NCI-H526 (cell line): ENCODE measurements around the gene CCDC170.

Experiments
- DNase-seq, 2 experiments: peaks; one replicate each; lab custom pipeline; 2025; lab: John Stamatoyannopoulos, UW

CCDC170 gene

GRCh38 chr6:151617539-151617938 is 123.7 kb downstream of the CCDC170 start:
- no peak for DNase-seq

GRCh38 chr6:151618717-151619116 is 124.9 kb downstream of the CCDC170 start:
- DNase-seq, result no peak

- DNase-seq, result peak in 1 of 2 experiments; percentile 39
Measured at GRCh38 chr6:151620179-151620578, 126.4 kb downstream of the CCDC170 start.

GRCh38 chr6:151624071-151624470 is 130.3 kb downstream of the CCDC170 start:
- no peak for DNase-seq

GRCh38 chr6:151624481-151624880 is 130.7 kb downstream of the CCDC170 start:
- DNase-seq, result no peak

- no peak for DNase-seq
Measured at GRCh38 chr6:151624900-151625536, 131.2 kb downstream of the CCDC170 start.

GRCh38 chr6:151627689-151628444 is 134.1 kb downstream of the CCDC170 start:
- DNase-seq, result no peak

- DNase-seq, result no peak
Measured at GRCh38 chr6:151629791-151630190, 136.0 kb downstream of the CCDC170 start.

GRCh38 chr6:151630387-151630786 is 136.6 kb downstream of the CCDC170 start:
- DNase-seq, result no peak

GRCh38 chr6:151630991-151631655 is 137.3 kb downstream of the CCDC170 start:
- no peak for DNase-seq

GRCh38 chr6:151632415-151632987 is 138.7 kb downstream of the CCDC170 start:
- DNase-seq, result no peak

- no peak for DNase-seq
Measured at GRCh38 chr6:151633526-151634335, 139.9 kb downstream of the CCDC170 start.

- DNase-seq, result no peak
Measured at GRCh38 chr6:151634336-151634720, 140.5 kb downstream of the CCDC170 start.

GRCh38 chr6:151635741-151636140 is 141.9 kb downstream of the CCDC170 start:
- no peak for DNase-seq

- DNase-seq, result no peak
Measured at GRCh38 chr6:151637814-151638213, 144.0 kb downstream of the CCDC170 start.

GRCh38 chr6:151639750-151640149 is 145.9 kb downstream of the CCDC170 start:
- DNase-seq, result no peak

GRCh38 chr6:151641028-151641427 is 147.2 kb downstream of the CCDC170 start:
- DNase-seq, result no peak

GRCh38 chr6:151647976-151648639 is 154.3 kb downstream of the CCDC170 start:
- peak in 1 of 2 experiments; percentile 15 for DNase-seq

- no peak for DNase-seq
Measured at GRCh38 chr6:151649835-151650234, 156.0 kb downstream of the CCDC170 start.

GRCh38 chr6:151651639-151652038 is 157.8 kb downstream of the CCDC170 start:
- no peak for DNase-seq

- no peak for DNase-seq
Measured at GRCh38 chr6:151652325-151652724, 158.5 kb downstream of the CCDC170 start.
